C4-2B (cell line): ENCODE results near the gene TGFA.

Source experiments
- CTCF ChIP-seq: fragments of 450-650 bp; conservative IDR thresholded peaks from 2 replicates; pipeline ENCODE4 v1.5.1; 2017; ENCODE audit warnings: mild to moderate bottlenecking
- ZFX ChIP-seq: fragments of 450-650 bp; IDR thresholded peaks from 2 replicates; pipeline ENCODE4 v1.6.1; 2017

GRCh38 chr2:70503896-70504295 is 49.7 kb downstream of the TGFA start:
- TF ChIP-seq CTCF (no peak), ZFX (no peak)
